Keratinocyte (primary cell): ENCODE results near the gene SLC6A7. TPM values are rescaled to one million over a fixed set of nuclear protein-coding genes. Genes with fewer than 3 reads are reported as not detected.
"Not testable (repeated sequence)": the region's sequence is repeated elsewhere in the genome, so short reads cannot be mapped to it uniquely, and the experiment has no call there.

Experiments
- DNase-seq: peaks from one replicate; pipeline ENCODE4 v3.0.0-alpha.2; 2011; ENCODE audit warnings: low read depth, missing footprints, low spot score
- FAIRE-seq: peaks from 2 replicates; lab custom pipeline; 2011; peaks lifted over from hg19 to GRCh38; lab: Jason Lieb, UNC
- H2AFZ ChIP-seq: 2 replicates; pipeline ENCODE4 v1.6.0; 2012; ENCODE audit warnings: low read length, control low read depth, inconsistent platforms; ENCODE audit not compliant: control insufficient read depth
- H3K27ac ChIP-seq: 2 replicates; pipeline ENCODE4 v1.5.1; 2011; ENCODE audit warnings: low read length; ENCODE audit not compliant: control insufficient read depth, insufficient read depth
- H3K27me3 ChIP-seq: 3 replicates; pipeline ENCODE4 v1.6.0; 2011; ENCODE audit warnings: low read length; ENCODE audit not compliant: control insufficient read depth, insufficient read depth; ENCODE audit errors: extremely low read depth
- H3K36me3 ChIP-seq, 2 experiments: 2 replicates in 1 of 2; 3 replicates in 1 of 2; pipeline ENCODE4 v1.5.1; 2011; ENCODE audit warnings: low read length in 2 of 2, mild to moderate bottlenecking in 1 of 2; ENCODE audit not compliant: control insufficient read depth in 2 of 2, insufficient read depth in 2 of 2; ENCODE audit errors: extremely low read depth in 1 of 2
- H3K4me1 ChIP-seq: 3 replicates; pipeline ENCODE4 v1.5.1; 2011; ENCODE audit warnings: low read length; ENCODE audit not compliant: control insufficient read depth, insufficient read depth; ENCODE audit errors: extremely low read depth
- H3K4me2 ChIP-seq: 3 replicates; pipeline ENCODE4 v1.6.0; 2011; ENCODE audit warnings: low read depth, low read length; ENCODE audit not compliant: control insufficient read depth, insufficient read depth; ENCODE audit errors: extremely low read depth
- H3K4me3 ChIP-seq, 3 experiments: fragments of 200-600 bp in 1 of 3; sonication (generic) in 1 of 3; 2 replicates in 2 of 3; 3 replicates in 1 of 3; pipeline ENCODE4 v1.5.1; 2011 to 2016; ENCODE audit warnings: low read length in 3 of 3, mild to moderate bottlenecking in 3 of 3, control low read depth in 2 of 3, inconsistent platforms in 1 of 3, low read depth in 1 of 3, mixed read lengths in 1 of 3, mixed run types in 1 of 3, moderate library complexity in 1 of 3; ENCODE audit not compliant: control insufficient read depth in 2 of 3, insufficient read depth in 2 of 3; ENCODE audit errors: extremely low read depth in 1 of 3
- H3K79me2 ChIP-seq: 2 replicates; pipeline ENCODE4 v1.6.0; 2012; ENCODE audit warnings: low read length; ENCODE audit not compliant: control insufficient read depth, insufficient read depth
- H3K9ac ChIP-seq: 3 replicates; pipeline ENCODE4 v1.6.0; 2011; ENCODE audit warnings: low read length; ENCODE audit not compliant: control insufficient read depth, insufficient read depth; ENCODE audit errors: extremely low read depth
- H3K9me1 ChIP-seq: 3 replicates; pipeline ENCODE4 v1.6.0; 2011; ENCODE audit warnings: low read length; ENCODE audit not compliant: control insufficient read depth, insufficient read depth; ENCODE audit errors: extremely low read depth
- H3K9me3 ChIP-seq: 2 replicates; pipeline ENCODE4 v1.5.1; 2012; ENCODE audit warnings: low read depth, low read length; ENCODE audit not compliant: control insufficient read depth
- H4K20me1 ChIP-seq: 3 replicates; pipeline ENCODE4 v1.6.0; 2011; ENCODE audit warnings: low read length; ENCODE audit not compliant: control insufficient read depth, insufficient read depth; ENCODE audit errors: extremely low read depth
- CTCF ChIP-seq, 3 experiments: IDR thresholded peaks in 1 of 3; conservative IDR thresholded peaks in 1 of 3; optimal IDR thresholded peaks in 1 of 3; 2 replicates in 2 of 3; 3 replicates in 1 of 3; pipeline versions ENCODE3 to v1.5.1; 2011; ENCODE audit warnings: low read length in 3 of 3, mild to moderate bottlenecking in 3 of 3, moderate library complexity in 2 of 3, control low read depth in 1 of 3, inconsistent platforms in 1 of 3; ENCODE audit not compliant: insufficient read depth in 2 of 3; ENCODE audit errors: extremely low read depth in 1 of 3
- EZH2 ChIP-seq: IDR thresholded peaks from one replicate; pipeline ENCODE4 v1.6.1; 2012; ENCODE audit warnings: inconsistent platforms, mild to moderate bottlenecking, low read length, moderate library complexity
- dilution Hi-C: fragments of 300-500 bp; cut with MboI; formaldehyde crosslinking; loops from one replicate; pipeline ENCODE4 v1.7.0; 2020; ENCODE audit warnings: low sequenced_read_pairs; ENCODE audit not compliant: extremely low pct_ligation_motif_present
- polyA plus RNA-seq, 5 experiments: library from polyadenylated mRNA; depleted of rRNA in 3 of 5; stranded (reverse) in 3 of 5; stranded (forward) in 1 of 5; unstranded in 1 of 5; fragments of >200 nt; gene quantifications; 1 replicate in 1 of 5; 2 replicates in 3 of 5; 3 replicates in 1 of 5; pipeline versions ENCODE4 v1.2.1 to v1.2.3, GENCODE V29; 2011 to 2012; ENCODE audit warnings: missing spikeins in 2 of 5, low read depth in 1 of 5, low replicate concordance in 1 of 5

SLC6A7 gene
- polyA plus RNA-seq, 1 donor (not counting 4 experiments of a cell fraction or from before 2014, with no cell fraction given) = not detected

GRCh38 chr5:150230842-150231241, 41.0 kb downstream of the SLC6A7 start:
- H3K9me3 ChIP-seq = no peaks in the 10 kb centered on the region
- FAIRE-seq = no peak
- no peaks in the 10 kb centered on the region for H3K27me3 ChIP-seq
- DNase-seq = no peak
- H3K36me3 ChIP-seq = no peaks in the 10 kb centered on the region
- H3K4me3 ChIP-seq = no peak overlapping the region
- no peak for TF ChIP-seq CTCF (optimal IDR thresholded peaks at IDR 0.05 in 1 of 3, IDR thresholded peaks at IDR 0.05 in 1 of 3, conservative IDR thresholded peaks at IDR 0.05 in 1 of 3; ENCODE audit: extremely low read depth in 1 of 3, insufficient read depth in 2 of 3, low read length in 3 of 3)
- no peak for TF ChIP-seq EZH2
- H3K4me2 ChIP-seq = no peak overlapping the region
- no peaks in the 10 kb centered on the region for H3K9me1 ChIP-seq
- no peaks in the 10 kb centered on the region for H3K4me1 ChIP-seq
- H3K27ac ChIP-seq = no peak overlapping the region
- no peak overlapping the region for H2AFZ ChIP-seq
- dilution Hi-C loops = no loop called here
- H4K20me1 ChIP-seq = no peaks in the 10 kb centered on the region
- no peaks in the 10 kb centered on the region for H3K79me2 ChIP-seq
- H3K9ac ChIP-seq = no peak overlapping the region

- DNase-seq, H3K36me3 ChIP-seq, H3K27ac ChIP-seq, H4K20me1 ChIP-seq, H3K4me3 ChIP-seq, FAIRE-seq, H3K4me1 ChIP-seq, H2AFZ ChIP-seq, dilution Hi-C loops, H3K9me3 ChIP-seq, H3K9ac ChIP-seq, H3K27me3 ChIP-seq, H3K9me1 ChIP-seq, H3K79me2 ChIP-seq, H3K4me2 ChIP-seq: not testable (repeated sequence)
Observed at GRCh38 chr5:150233706-150234105, 43.8 kb downstream of the SLC6A7 start.
